ENCODE measurements around the gene ZNF592. TPM values are rescaled to one million over a fixed set of nuclear protein-coding genes. Genes with fewer than 3 reads are reported as not detected.

ZNF592 gene, protein sequence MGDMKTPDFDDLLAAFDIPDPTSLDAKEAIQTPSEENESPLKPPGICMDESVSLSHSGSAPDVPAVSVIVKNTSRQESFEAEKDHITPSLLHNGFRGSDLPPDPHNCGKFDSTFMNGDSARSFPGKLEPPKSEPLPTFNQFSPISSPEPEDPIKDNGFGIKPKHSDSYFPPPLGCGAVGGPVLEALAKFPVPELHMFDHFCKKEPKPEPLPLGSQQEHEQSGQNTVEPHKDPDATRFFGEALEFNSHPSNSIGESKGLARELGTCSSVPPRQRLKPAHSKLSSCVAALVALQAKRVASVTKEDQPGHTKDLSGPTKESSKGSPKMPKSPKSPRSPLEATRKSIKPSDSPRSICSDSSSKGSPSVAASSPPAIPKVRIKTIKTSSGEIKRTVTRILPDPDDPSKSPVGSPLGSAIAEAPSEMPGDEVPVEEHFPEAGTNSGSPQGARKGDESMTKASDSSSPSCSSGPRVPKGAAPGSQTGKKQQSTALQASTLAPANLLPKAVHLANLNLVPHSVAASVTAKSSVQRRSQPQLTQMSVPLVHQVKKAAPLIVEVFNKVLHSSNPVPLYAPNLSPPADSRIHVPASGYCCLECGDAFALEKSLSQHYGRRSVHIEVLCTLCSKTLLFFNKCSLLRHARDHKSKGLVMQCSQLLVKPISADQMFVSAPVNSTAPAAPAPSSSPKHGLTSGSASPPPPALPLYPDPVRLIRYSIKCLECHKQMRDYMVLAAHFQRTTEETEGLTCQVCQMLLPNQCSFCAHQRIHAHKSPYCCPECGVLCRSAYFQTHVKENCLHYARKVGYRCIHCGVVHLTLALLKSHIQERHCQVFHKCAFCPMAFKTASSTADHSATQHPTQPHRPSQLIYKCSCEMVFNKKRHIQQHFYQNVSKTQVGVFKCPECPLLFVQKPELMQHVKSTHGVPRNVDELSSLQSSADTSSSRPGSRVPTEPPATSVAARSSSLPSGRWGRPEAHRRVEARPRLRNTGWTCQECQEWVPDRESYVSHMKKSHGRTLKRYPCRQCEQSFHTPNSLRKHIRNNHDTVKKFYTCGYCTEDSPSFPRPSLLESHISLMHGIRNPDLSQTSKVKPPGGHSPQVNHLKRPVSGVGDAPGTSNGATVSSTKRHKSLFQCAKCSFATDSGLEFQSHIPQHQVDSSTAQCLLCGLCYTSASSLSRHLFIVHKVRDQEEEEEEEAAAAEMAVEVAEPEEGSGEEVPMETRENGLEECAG (N-terminal part only)
- total RNA-seq (10.2 TPM), polyA plus RNA-seq (12.7 TPM)

- H3K4me1 ChIP-seq (ENCODE audit: insufficient read depth) = peaks cover 3% of the 10 kb centered on the region
- H3K27ac ChIP-seq (ENCODE audit: low read depth) = peak within 1 kb of the TSS; percentile 100
- peak within 1 kb of the TSS; percentile 84 for H3K4me3 ChIP-seq (ENCODE audit: low read depth, low read length)
- no peaks in the 10 kb centered on the region for H3K36me3 ChIP-seq (ENCODE audit: insufficient read depth)
- under 1% methylated on average over 127 of the region's 127 CpGs for WGBS
- no peak for DNase-seq (ENCODE audit: extremely low spot score)
Measured at GRCh38 chr15:84748274-84749110, at the start of gene ZNF592. Gene ZNF592, plus strand, starts transcription at chr15:84748592. Its CDS starts 34,084 bp downstream, at chr15:84782676.

- no peak overlapping the region for H3K4me3 ChIP-seq (ENCODE audit: low read depth, low read length)
- H3K36me3 ChIP-seq (ENCODE audit: insufficient read depth) = no peaks in the 10 kb centered on the region
- H3K4me1 ChIP-seq (ENCODE audit: insufficient read depth) = no peaks in the 10 kb centered on the region
- no peak for DNase-seq (ENCODE audit: extremely low spot score)
- H3K27ac ChIP-seq (ENCODE audit: low read depth) = no peak overlapping the region
- 92% methylated on average over 8 of the region's 8 CpGs for WGBS
Measured at GRCh38 chr15:84699538-84700191, 48.7 kb upstream of the ZNF592 start.

DNA sequence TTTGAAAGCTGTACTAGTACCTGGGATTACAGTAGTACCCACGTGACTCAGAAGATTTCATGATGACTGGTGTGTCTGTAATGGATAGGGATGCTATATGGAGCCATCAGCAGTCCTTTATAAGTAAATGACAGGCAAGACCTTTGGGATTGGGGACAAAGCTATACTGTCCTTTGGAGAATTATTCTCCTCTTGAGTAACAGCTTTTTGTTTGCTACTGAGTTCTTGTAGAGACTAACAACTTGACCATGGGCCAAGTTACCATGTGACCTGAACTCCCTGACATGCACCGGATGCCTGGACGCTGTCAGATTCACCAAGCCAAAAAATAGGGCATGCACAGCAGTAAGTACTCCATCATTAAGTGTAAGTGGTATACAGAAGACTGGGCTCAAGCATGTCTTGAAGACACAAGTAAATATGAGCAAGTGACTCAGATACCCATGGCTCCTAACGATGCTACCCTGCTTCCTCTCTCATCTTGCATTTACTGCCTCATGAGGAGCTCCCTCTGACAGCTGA lies 45.4 kb upstream of the ZNF592 start:
- no peak for DNase-seq (ENCODE audit: extremely low spot score)
- Histone ChIP-seq H3K4me1 (ENCODE audit: insufficient read depth) (no peaks in the 10 kb centered on the region), H3K36me3 (ENCODE audit: insufficient read depth) (no peaks in the 10 kb centered on the region), H3K27ac (ENCODE audit: low read depth) (no peak overlapping the region), H3K4me3 (ENCODE audit: low read depth, low read length) (no peak overlapping the region)
- WGBS = 21% methylated on average over 4 of the region's 4 CpGs

DNA sequence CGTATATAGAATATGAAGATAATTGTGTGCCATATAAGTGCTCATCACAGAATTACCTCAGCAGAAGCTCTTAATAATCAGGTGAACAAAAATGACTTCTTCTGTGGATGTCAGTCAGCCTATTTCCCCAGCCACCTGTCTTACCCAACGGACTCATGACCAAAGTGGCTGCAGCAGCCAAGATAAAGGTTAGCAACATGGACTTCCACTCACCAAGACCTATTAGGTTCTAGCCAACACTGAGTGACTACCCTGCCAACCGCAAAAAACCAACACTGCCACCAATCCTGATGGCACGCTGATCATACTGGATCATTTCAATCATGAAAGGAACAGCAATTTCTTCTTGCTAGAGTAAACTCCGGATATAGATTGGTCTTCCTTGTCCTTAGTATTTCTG lies 44.6 kb upstream of the ZNF592 start:
- Histone ChIP-seq H3K4me3 (ENCODE audit: low read depth, low read length) (no peak overlapping the region), H3K27ac (ENCODE audit: low read depth) (no peak overlapping the region), H3K4me1 (ENCODE audit: insufficient read depth) (no peaks in the 10 kb centered on the region), H3K36me3 (ENCODE audit: insufficient read depth) (no peaks in the 10 kb centered on the region)
- no peak for DNase-seq (ENCODE audit: extremely low spot score)
- WGBS = 94% methylated on average over 5 of the region's 5 CpGs

GRCh38 chr15:84714372-84714771 lies 34.0 kb upstream of the ZNF592 start:
- H3K4me3 ChIP-seq (ENCODE audit: low read depth, low read length) = no peak overlapping the region
- no peak overlapping the region for H3K27ac ChIP-seq (ENCODE audit: low read depth)
- H3K36me3 ChIP-seq (ENCODE audit: insufficient read depth) = peaks cover 2% of the 10 kb centered on the region
- no peaks in the 10 kb centered on the region for H3K4me1 ChIP-seq (ENCODE audit: insufficient read depth)
- DNase-seq (ENCODE audit: extremely low spot score) = no peak
- 79% methylated on average over 5 of the region's 5 CpGs for WGBS

GRCh38 chr15:84714821-84715220 lies 33.6 kb upstream of the ZNF592 start:
- WGBS = 58% methylated on average over 3 of the region's 3 CpGs
- Histone ChIP-seq H3K4me3 (ENCODE audit: low read depth, low read length) (peak overlapping the region; percentile 55), H3K27ac (ENCODE audit: low read depth) (no peak overlapping the region), H3K4me1 (ENCODE audit: insufficient read depth) (no peaks in the 10 kb centered on the region), H3K36me3 (ENCODE audit: insufficient read depth) (peaks cover 2% of the 10 kb centered on the region)
- no peak for DNase-seq (ENCODE audit: extremely low spot score)

GRCh38 chr15:84715441-84716035 lies 32.9 kb upstream of the ZNF592 start:
- WGBS = under 1% methylated on average over 36 of the region's 36 CpGs
- H3K27ac ChIP-seq (ENCODE audit: low read depth) = peak overlapping the region; percentile 92
- no peak for DNase-seq (ENCODE audit: extremely low spot score)
- peak overlapping the region; percentile 55 for H3K4me3 ChIP-seq (ENCODE audit: low read depth, low read length)
- H3K36me3 ChIP-seq (ENCODE audit: insufficient read depth) = no peaks in the 10 kb centered on the region
- H3K4me1 ChIP-seq (ENCODE audit: insufficient read depth) = no peaks in the 10 kb centered on the region

- Histone ChIP-seq H3K27ac (ENCODE audit: low read depth) (peak within 1 kb of the TSS; percentile 92), H3K4me1 (ENCODE audit: insufficient read depth) (no peaks in the 10 kb centered on the region), H3K36me3 (ENCODE audit: insufficient read depth) (no peaks in the 10 kb centered on the region), H3K4me3 (ENCODE audit: low read depth, low read length) (peak within 1 kb of the TSS; percentile 55)
- under 1% methylated on average over 57 of the region's 57 CpGs for WGBS
- peak; percentile 77 for DNase-seq (ENCODE audit: extremely low spot score)
Measured at GRCh38 chr15:84716036-84716732, 32.2 kb upstream of the ZNF592 start, which contains the start of gene SEC11A. Gene SEC11A, minus strand, starts transcription at chr15:84716139. Its CDS starts 64 bp downstream, at chr15:84716075.

- H3K4me3 ChIP-seq (ENCODE audit: low read depth, low read length) = no peak overlapping the region
- DNase-seq (ENCODE audit: extremely low spot score) = no peak
- 59% methylated on average over 2 of the region's 2 CpGs for WGBS
- no peak overlapping the region for H3K27ac ChIP-seq (ENCODE audit: low read depth)
- H3K36me3 ChIP-seq (ENCODE audit: insufficient read depth) = no peaks in the 10 kb centered on the region
- no peaks in the 10 kb centered on the region for H3K4me1 ChIP-seq (ENCODE audit: insufficient read depth)
Measured at GRCh38 chr15:84721371-84721770, 27.0 kb upstream of the ZNF592 start.

GRCh38 chr15:84722628-84723027 lies 25.8 kb upstream of the ZNF592 start:
- DNase-seq (ENCODE audit: extremely low spot score) = no peak
- Histone ChIP-seq H3K27ac (ENCODE audit: low read depth) (no peak overlapping the region), H3K36me3 (ENCODE audit: insufficient read depth) (no peaks in the 10 kb centered on the region), H3K4me1 (ENCODE audit: insufficient read depth) (no peaks in the 10 kb centered on the region), H3K4me3 (ENCODE audit: low read depth, low read length) (no peak overlapping the region)
- 77% methylated on average over 2 of the region's 2 CpGs for WGBS

DNA sequence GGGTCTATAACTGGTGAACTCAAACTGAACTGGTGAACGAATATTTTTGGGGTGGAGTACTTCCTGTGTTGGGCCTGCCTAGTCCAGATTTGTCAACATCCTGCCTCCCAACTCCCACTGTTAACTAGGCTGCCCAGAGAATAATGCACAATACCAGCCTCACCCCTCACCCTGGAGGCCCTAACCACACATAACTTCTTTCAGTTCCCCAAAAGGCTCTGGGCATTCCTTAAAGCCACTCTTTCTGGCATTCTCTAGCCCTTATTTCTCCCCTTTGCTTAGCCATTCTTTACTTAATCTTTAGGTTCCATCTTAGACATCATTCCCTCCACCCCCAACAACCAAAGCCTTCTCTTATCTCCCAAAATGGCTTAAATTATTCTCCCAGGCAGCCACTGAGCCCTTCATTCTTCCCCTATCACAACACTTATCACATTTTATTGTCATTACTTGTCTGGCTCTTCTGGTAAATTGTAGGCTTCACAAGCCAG lies 23.3 kb upstream of the ZNF592 start:
- no peak overlapping the region for H3K27ac ChIP-seq (ENCODE audit: low read depth)
- H3K36me3 ChIP-seq (ENCODE audit: insufficient read depth) = no peaks in the 10 kb centered on the region
- WGBS = 23% methylated on average over 1 of the region's 1 CpG
- DNase-seq (ENCODE audit: extremely low spot score) = no peak
- no peak overlapping the region for H3K4me3 ChIP-seq (ENCODE audit: low read depth, low read length)
- no peaks in the 10 kb centered on the region for H3K4me1 ChIP-seq (ENCODE audit: insufficient read depth)
